ENCODE measurements around the gene FBRSL1.
"Not testable (repeated sequence)": the region's sequence is repeated elsewhere in the genome, so short reads cannot be mapped to it uniquely, and the experiment has no call there.

Gene FBRSL1

DNA sequence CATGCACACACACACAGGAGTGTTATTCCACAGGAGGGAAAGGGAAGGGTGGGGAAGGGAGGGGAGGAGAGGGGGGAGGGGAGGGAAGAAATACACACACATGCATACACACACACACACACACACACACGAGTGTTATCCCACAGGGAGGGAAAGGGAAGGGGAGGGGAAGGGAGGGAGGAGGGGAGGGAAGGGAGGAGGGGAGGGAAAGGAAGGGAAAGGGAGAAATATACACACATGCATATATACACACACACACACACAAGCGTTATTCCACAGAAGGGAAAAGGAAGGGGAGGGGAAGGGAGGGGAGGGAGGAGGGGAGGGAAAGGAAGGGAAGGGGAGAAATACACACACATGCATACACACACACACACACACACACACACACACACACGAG lies 19.6 kb upstream of the FBRSL1 start:
- TF ChIP-seq, protein P1, sequence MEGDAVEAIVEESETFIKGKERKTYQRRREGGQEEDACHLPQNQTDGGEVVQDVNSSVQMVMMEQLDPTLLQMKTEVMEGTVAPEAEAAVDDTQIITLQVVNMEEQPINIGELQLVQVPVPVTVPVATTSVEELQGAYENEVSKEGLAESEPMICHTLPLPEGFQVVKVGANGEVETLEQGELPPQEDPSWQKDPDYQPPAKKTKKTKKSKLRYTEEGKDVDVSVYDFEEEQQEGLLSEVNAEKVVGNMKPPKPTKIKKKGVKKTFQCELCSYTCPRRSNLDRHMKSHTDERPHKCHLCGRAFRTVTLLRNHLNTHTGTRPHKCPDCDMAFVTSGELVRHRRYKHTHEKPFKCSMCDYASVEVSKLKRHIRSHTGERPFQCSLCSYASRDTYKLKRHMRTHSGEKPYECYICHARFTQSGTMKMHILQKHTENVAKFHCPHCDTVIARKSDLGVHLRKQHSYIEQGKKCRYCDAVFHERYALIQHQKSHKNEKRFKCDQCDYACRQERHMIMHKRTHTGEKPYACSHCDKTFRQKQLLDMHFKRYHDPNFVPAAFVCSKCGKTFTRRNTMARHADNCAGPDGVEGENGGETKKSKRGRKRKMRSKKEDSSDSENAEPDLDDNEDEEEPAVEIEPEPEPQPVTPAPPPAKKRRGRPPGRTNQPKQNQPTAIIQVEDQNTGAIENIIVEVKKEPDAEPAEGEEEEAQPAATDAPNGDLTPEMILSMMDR (IDR thresholded peaks at IDR 0.05; ENCODE audit: extremely low read depth, missing control alignments) = no peak
- no peak for DNase-seq (ENCODE audit: low spot score)

DNA sequence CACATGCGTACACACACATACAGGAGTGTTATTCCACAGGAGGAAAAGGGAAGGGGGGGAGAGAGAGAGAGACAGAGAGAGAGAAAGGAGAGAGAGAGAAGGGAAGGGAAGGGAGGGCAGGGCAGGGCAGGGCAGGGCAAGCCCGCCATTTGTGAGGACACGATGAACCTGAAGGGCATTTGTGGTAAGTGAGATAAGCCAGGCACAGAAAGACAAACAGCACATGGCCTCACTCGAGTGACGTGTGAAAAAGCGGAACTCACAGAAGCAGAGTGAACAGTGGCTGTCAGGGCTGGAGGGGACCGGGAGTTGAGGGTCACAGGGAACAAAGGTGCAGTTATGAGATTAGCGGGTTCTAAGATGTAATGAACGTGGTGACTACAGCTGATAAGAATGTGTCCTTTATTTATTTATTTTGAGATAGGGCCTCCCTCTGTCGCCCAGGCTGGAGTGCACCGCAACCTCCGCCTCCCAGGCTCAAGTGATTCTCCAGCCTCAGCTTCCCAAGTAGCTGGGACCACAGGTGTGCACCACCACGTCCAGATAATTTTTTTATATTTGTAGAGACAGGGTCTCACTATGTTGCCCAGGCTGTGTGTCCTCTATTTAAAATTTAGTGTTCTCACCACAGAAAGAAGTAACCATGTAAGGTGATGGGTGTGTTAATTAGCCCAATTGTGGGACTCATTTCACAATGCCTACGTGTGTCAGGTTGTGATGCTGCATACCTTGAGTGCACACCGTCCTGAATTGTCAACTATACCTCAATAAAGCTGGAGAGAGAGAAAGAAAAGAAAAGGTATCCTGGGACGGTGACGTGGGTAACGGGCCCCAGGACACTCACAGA lies 18.7 kb upstream of the FBRSL1 start:
- TF ChIP-seq, protein P1 (IDR thresholded peaks at IDR 0.05; ENCODE audit: extremely low read depth, missing control alignments) = no peak

DNA sequence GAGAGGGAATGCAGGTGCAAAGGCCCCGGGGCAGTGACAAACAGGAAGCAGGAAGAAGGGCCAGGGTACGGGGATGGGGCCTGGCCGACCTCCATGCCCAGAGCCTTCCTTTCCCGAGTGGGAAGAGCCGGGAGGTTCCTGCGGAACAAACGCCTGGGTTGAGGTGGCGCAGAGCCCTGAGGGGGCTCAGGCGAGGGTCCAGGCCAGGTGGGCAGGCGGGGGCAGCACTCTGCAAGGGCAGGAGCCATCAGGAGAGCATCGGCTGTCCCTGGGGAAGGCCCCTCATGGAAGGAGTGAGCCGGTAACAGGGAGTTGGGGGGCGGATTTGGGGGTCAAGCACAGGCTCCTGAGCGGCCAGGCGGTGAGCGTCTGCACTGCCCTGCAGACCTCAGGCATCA lies 18.1 kb upstream of the FBRSL1 start:
- DNase-seq (ENCODE audit: low spot score) = no peak
- TF ChIP-seq, protein P1 (IDR thresholded peaks at IDR 0.05; ENCODE audit: extremely low read depth, missing control alignments) = no peak

More for the DNA sequence above, 18.7 kb upstream of the FBRSL1 start:
- DNase-seq (ENCODE audit: low spot score) = no peak

DNA sequence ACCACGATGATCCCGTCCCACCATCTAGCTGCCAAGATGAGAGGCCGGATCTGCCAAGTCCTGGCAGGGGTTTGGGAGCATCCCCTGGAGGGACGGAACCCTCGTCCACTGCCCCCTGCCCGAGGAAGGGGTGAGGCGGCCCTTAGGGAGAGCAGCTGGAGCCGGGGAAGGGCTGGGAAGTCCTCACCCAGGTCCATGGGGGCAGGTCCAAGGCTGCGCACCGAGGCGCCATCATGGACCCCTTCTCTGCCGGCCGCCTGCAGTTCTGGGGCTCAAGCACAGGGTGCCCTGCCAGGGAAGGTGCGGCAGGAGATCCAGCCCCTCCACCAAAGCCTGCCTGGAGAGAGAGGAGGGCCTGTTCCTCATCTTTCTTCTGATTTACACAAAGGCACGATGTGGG lies 17.6 kb upstream of the FBRSL1 start:
- DNase-seq (ENCODE audit: low spot score) = no peak
- TF ChIP-seq, protein P1 (IDR thresholded peaks at IDR 0.05; ENCODE audit: extremely low read depth, missing control alignments) = no peak

DNA sequence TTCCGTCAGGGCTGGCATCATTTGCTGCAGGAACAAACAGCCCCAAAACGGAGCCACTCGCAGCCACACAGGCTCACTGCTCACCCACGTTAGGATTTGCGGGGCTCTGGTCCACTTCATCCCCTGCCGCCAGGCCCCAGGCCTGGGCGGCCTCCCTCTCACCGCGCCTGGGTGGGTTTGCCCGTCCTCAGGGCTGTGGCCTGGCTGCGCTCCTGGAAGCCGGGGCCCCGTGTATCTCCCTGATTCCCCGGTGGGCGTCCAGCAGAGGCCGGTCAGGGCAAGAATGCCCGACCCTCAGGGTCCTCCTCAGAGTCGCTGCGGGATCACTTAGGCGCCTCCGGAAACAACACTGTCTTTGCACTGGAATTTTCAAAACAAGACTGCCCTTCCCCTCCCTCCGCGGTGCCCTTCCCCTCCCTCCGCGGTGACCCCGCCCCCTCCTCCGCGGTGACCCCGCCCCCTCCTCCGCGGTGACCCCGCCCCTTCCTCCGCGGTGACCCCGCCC lies 15.7 kb upstream of the FBRSL1 start:
- TF ChIP-seq, protein P1 (IDR thresholded peaks at IDR 0.05; ENCODE audit: extremely low read depth, missing control alignments) = no peak
- DNase-seq (ENCODE audit: low spot score) = no peak

DNA sequence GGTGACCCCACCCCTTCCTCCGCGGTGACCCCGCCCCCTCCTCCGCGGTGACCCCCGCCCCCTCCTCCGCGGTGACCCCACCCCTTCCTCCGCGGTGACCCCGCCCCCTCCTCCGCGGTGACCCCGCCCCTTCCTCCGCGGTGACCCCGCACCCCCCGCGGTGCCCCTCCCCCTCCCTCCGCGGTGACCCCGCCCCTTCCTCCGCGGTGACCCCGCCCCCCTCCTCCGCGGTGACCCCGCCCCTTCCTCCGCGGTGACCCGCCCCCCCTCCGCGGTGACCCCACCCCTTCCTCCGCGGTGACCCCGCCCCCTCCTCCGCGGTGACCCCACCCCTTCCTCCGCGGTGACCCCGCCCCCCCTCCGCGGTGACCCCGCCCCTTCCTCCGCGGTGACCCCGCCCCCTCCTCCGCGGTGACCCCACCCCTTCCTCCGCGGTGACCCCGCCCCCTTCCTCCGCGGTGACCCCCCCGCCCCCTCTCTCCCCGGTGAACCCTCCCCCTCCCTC lies 15.1 kb upstream of the FBRSL1 start:
- not testable (repeated sequence) for DNase-seq (ENCODE audit: low spot score)

DNA sequence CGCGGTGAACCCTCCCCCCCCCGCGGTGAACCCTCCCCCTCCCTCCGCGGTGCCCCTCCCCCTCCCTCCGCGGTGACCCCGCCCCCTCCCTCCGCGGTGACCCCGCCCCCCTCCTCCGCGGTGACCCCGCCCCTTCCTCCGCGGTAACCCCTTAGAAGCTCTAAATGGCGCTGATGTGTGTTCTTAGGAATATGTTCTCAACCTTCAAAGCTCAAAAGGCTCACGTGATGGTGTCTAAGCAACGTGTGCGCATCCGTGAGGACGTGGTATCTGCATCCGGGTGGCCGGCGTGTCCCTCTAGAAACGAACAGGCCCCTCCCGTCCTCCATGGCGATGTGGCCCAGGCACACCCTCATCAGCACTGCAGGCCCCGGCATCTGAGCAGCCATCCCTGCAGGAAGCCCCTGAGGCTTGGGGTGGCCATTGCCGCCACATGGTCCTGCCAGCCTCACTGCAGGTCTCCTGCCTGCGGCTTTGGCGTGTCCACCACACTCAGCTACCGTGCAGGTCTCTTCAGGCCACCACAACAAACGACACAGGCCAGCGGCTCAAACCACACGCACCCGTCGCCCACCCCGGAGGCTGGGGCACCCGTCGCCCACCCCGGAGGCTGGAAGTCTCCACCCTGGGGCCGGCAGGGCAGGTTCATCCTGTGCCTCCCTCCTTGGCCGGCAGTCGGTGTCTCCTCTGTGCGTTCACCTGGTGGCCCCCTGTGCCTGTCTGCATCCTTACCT lies 14.5 kb upstream of the FBRSL1 start:
- no peak for DNase-seq (ENCODE audit: low spot score)

More for the DNA sequence above, 14.5 kb upstream of the FBRSL1 start:
- TF ChIP-seq, protein P1 (IDR thresholded peaks at IDR 0.05; ENCODE audit: extremely low read depth, missing control alignments) = no peak
